Activated CD8-positive, alpha-beta memory T cell treated with anti-CD3 and anti-CD28 coated beads, Interleukin-2, amount 10 ng/mL, durations not matched to agents 7 days and 5 days (primary cell): Measurements from ENCODE around the gene P2RX1. TPM values are rescaled to one million over a fixed set of nuclear protein-coding genes. Genes with fewer than 3 reads are reported as not detected.

Experiments
- ATAC-seq: fragments of 150-1000 bp; cut with Tn5 transposase; one replicate; pipeline ENCODE4 v1.10.0; 2021; ENCODE audit warnings: moderate library complexity
- CTCF ChIA-PET: fragments of 350-600 bp; sonication (Branson Sonifier 250); formaldehyde crosslinking; loops from one replicate; lab custom pipeline; 2021; ENCODE audit warnings: antibody characterized with exemption; lab: Charles Lee
- DNase-seq: peaks from one replicate; pipeline ENCODE4 v3.0.0-alpha.2; 2020
- H3K27ac Mint-ChIP-seq: one replicate; pipeline ENCODE4 v1.8.0; 2021; ENCODE audit warnings: mild to moderate bottlenecking, mixed read lengths
- H3K27me3 Mint-ChIP-seq: one replicate; pipeline ENCODE4 v1.8.0; 2021; ENCODE audit warnings: mixed read lengths
- H3K36me3 Mint-ChIP-seq: one replicate; pipeline ENCODE4 v1.8.0; 2021; ENCODE audit warnings: mild to moderate bottlenecking, mixed read lengths
- H3K4me1 Mint-ChIP-seq: one replicate; pipeline ENCODE4 v1.8.0; 2021; ENCODE audit warnings: mixed read lengths
- H3K4me3 Mint-ChIP-seq: one replicate; pipeline ENCODE4 v1.8.0; 2021; ENCODE audit warnings: mild to moderate bottlenecking, moderate library complexity, mixed read lengths
- H3K9me3 Mint-ChIP-seq: one replicate; pipeline ENCODE4 v1.8.0; 2022; ENCODE audit warnings: low read depth, mixed read lengths
- total RNA-seq, 2 experiments: library from RNA; stranded (reverse); gene quantifications; one replicate each; pipeline ENCODE4 v1.2.3, GENCODE V29; 2021

Gene P2RX1
- total RNA-seq, 2 experiments from 2014 or later, result 0.58 to 0.61 TPM

GRCh38 chr17:3882276-3882675, 34.0 kb downstream of the P2RX1 start:
- CTCF ChIA-PET, result interaction anchor here (1.4 kb wide), 1 partner anchor 145 kb away, joined by 3 read pairs; no protein-coding TSS in a partner anchor

GRCh38 chr17:3880983-3881382, 35.3 kb downstream of the P2RX1 start:
- H3K4me3 Mint-ChIP-seq, result no peak overlapping the region
- ATAC-seq, result no peak
- no peaks in the 10 kb centered on the region for H3K4me1 Mint-ChIP-seq
- no peaks in the 10 kb centered on the region for H3K36me3 Mint-ChIP-seq
- CTCF ChIA-PET, result interaction anchor here (1.4 to 2.4 kb wide), 4 partner anchors 17 to 143 kb away, joined by 3 to 13 read pairs (median 9); partner anchors contain the start of gene NCBP3
- no peak for DNase-seq
- no peaks in the 10 kb centered on the region for H3K27me3 Mint-ChIP-seq
- H3K27ac Mint-ChIP-seq, result no peak overlapping the region
- H3K9me3 Mint-ChIP-seq, result no peaks in the 10 kb centered on the region

More at GRCh38 chr17:3882276-3882675, 34.0 kb downstream of the P2RX1 start:
- no peak overlapping the region for H3K27ac Mint-ChIP-seq
- ATAC-seq (no peak), DNase-seq (no peak)
- no peaks in the 10 kb centered on the region for H3K27me3 Mint-ChIP-seq
- peaks cover 13% of the 10 kb centered on the region for H3K4me1 Mint-ChIP-seq
- no peak overlapping the region for H3K4me3 Mint-ChIP-seq
- H3K36me3 Mint-ChIP-seq, result no peaks in the 10 kb centered on the region
- H3K9me3 Mint-ChIP-seq, result no peaks in the 10 kb centered on the region

- Mint-ChIP-seq H3K27ac (no peak overlapping the region), H3K4me3 (no peak overlapping the region), H3K4me1 (no peaks in the 10 kb centered on the region), H3K36me3 (no peaks in the 10 kb centered on the region), H3K9me3 (no peaks in the 10 kb centered on the region), H3K27me3 (no peaks in the 10 kb centered on the region)
- ATAC-seq, result no peak
- CTCF ChIA-PET, result interaction anchor here (1.1 to 2.4 kb wide), 4 partner anchors 8 to 34 kb away, joined by 3 to 13 read pairs (median 9); partner anchors contain the start of gene NCBP3
- DNase-seq, result no peak
These were observed 36.5 kb downstream of the P2RX1 start for GRCh38 chr17:3879591-3880417.

GRCh38 chr17:3879186-3879585, 37.1 kb downstream of the P2RX1 start:
- CTCF ChIA-PET, result interaction anchor here (1.1 to 2.4 kb wide), 3 partner anchors 15 to 35 kb away, joined by 3 to 13 read pairs (median 8); partner anchors contain the start of gene NCBP3
- Mint-ChIP-seq H3K4me1 (no peaks in the 10 kb centered on the region), H3K9me3 (no peaks in the 10 kb centered on the region), H3K27ac (no peak overlapping the region), H3K4me3 (no peak overlapping the region), H3K27me3 (no peaks in the 10 kb centered on the region), H3K36me3 (no peaks in the 10 kb centered on the region)
- ATAC-seq, result no peak
- no peak for DNase-seq

- Mint-ChIP-seq H3K4me3 (no peak overlapping the region), H3K27me3 (no peaks in the 10 kb centered on the region), H3K27ac (no peak overlapping the region), H3K9me3 (no peaks in the 10 kb centered on the region), H3K4me1 (no peaks in the 10 kb centered on the region), H3K36me3 (no peaks in the 10 kb centered on the region)
- DNase-seq (no peak), ATAC-seq (no peak)
- CTCF ChIA-PET, result interaction anchor here (0.6 to 1.5 kb wide), 2 partner anchors 14 to 131 kb away, joined by 3 to 5 read pairs; no protein-coding TSS in a partner anchor
These were observed 39.0 kb downstream of the P2RX1 start for GRCh38 chr17:3877220-3877619.

GRCh38 chr17:3875317-3875716, 40.9 kb downstream of the P2RX1 start:
- no peak for DNase-seq
- H3K27me3 Mint-ChIP-seq, result no peaks in the 10 kb centered on the region
- no peak for ATAC-seq
- H3K9me3 Mint-ChIP-seq, result no peaks in the 10 kb centered on the region
- H3K27ac Mint-ChIP-seq, result no peak overlapping the region
- no peak overlapping the region for H3K4me3 Mint-ChIP-seq
- CTCF ChIA-PET, result no interaction called here
- no peaks in the 10 kb centered on the region for H3K36me3 Mint-ChIP-seq
- H3K4me1 Mint-ChIP-seq, result peaks cover 6% of the 10 kb centered on the region

- Mint-ChIP-seq H3K9me3 (no peaks in the 10 kb centered on the region), H3K4me3 (no peak overlapping the region), H3K27me3 (no peaks in the 10 kb centered on the region), H3K27ac (no peak overlapping the region), H3K4me1 (peaks cover 6% of the 10 kb centered on the region), H3K36me3 (no peaks in the 10 kb centered on the region)
- DNase-seq (no peak), ATAC-seq (no peak)
- CTCF ChIA-PET, result interaction anchor here (1.4 kb wide), 1 partner anchor 11 kb away, joined by 3 read pairs; no protein-coding TSS in a partner anchor
These were observed 42.4 kb downstream of the P2RX1 start for GRCh38 chr17:3873862-3874261.

GRCh38 chr17:3870871-3871306, 45.4 kb downstream of the P2RX1 start:
- Mint-ChIP-seq H3K4me3 (no peak overlapping the region), H3K36me3 (no peaks in the 10 kb centered on the region), H3K9me3 (no peaks in the 10 kb centered on the region), H3K27ac (peak overlapping the region; percentile 74), H3K27me3 (no peaks in the 10 kb centered on the region), H3K4me1 (peaks cover 6% of the 10 kb centered on the region)
- CTCF ChIA-PET, result no interaction called here
- DNase-seq, result no peak
- ATAC-seq, result peak; percentile 72

- no peaks in the 10 kb centered on the region for H3K27me3 Mint-ChIP-seq
- H3K36me3 Mint-ChIP-seq, result no peaks in the 10 kb centered on the region
- no peak overlapping the region for H3K27ac Mint-ChIP-seq
- H3K4me3 Mint-ChIP-seq, result no peak overlapping the region
- ATAC-seq (no peak), DNase-seq (no peak)
- H3K4me1 Mint-ChIP-seq, result peaks cover 6% of the 10 kb centered on the region
- no peaks in the 10 kb centered on the region for H3K9me3 Mint-ChIP-seq
- CTCF ChIA-PET, result interaction anchor here (2.0 kb wide), 1 partner anchor 47 kb away, joined by 4 read pairs; no protein-coding TSS in a partner anchor
These were observed 48.7 kb downstream of the P2RX1 start for GRCh38 chr17:3867606-3868005.

- Mint-ChIP-seq H3K4me3 (no peak overlapping the region), H3K9me3 (no peaks in the 10 kb centered on the region), H3K27me3 (no peaks in the 10 kb centered on the region), H3K36me3 (no peaks in the 10 kb centered on the region), H3K27ac (no peak overlapping the region), H3K4me1 (peaks cover 6% of the 10 kb centered on the region)
- no peak for DNase-seq
- CTCF ChIA-PET, result interaction anchor here (2.0 kb wide), 1 partner anchor 47 kb away, joined by 4 read pairs; no protein-coding TSS in a partner anchor
- no peak for ATAC-seq
These were observed 49.2 kb downstream of the P2RX1 start for GRCh38 chr17:3867106-3867505.

- ATAC-seq (no peak), DNase-seq (no peak)
- Mint-ChIP-seq H3K9me3 (no peaks in the 10 kb centered on the region), H3K4me3 (no peak overlapping the region), H3K27me3 (no peaks in the 10 kb centered on the region), H3K27ac (no peak overlapping the region), H3K4me1 (peaks cover 6% of the 10 kb centered on the region), H3K36me3 (no peaks in the 10 kb centered on the region)
- CTCF ChIA-PET, result interaction anchor here (2.0 kb wide), 1 partner anchor 48 kb away, joined by 4 read pairs; no protein-coding TSS in a partner anchor
These were observed 50.0 kb downstream of the P2RX1 start for GRCh38 chr17:3866276-3866675.

- Mint-ChIP-seq H3K4me3 (no peak overlapping the region), H3K4me1 (no peaks in the 10 kb centered on the region), H3K9me3 (no peaks in the 10 kb centered on the region), H3K27me3 (no peaks in the 10 kb centered on the region), H3K36me3 (no peaks in the 10 kb centered on the region), H3K27ac (no peak overlapping the region)
- ATAC-seq, result no peak
- CTCF ChIA-PET, result interaction anchor here (1.0 to 2.7 kb wide), 8 partner anchors 9 to 209 kb away, joined by 3 to 18 read pairs (median 6); partner anchors contain the start of genes CAMKK1 and NCBP3
- no peak for DNase-seq
These were observed 51.1 kb downstream of the P2RX1 start for GRCh38 chr17:3865176-3865575.

GRCh38 chr17:3864534-3864933, 51.7 kb downstream of the P2RX1 start:
- H3K4me3 Mint-ChIP-seq, result no peak overlapping the region
- no peaks in the 10 kb centered on the region for H3K27me3 Mint-ChIP-seq
- no peaks in the 10 kb centered on the region for H3K36me3 Mint-ChIP-seq
- no peaks in the 10 kb centered on the region for H3K9me3 Mint-ChIP-seq
- ATAC-seq (no peak), DNase-seq (no peak)
- H3K27ac Mint-ChIP-seq, result no peak overlapping the region
- CTCF ChIA-PET, result interaction anchor here (1.0 to 2.7 kb wide), 12 partner anchors 12 to 210 kb away, joined by 3 to 18 read pairs (median 6); partner anchors contain the start of genes CAMKK1 and NCBP3
- H3K4me1 Mint-ChIP-seq, result no peaks in the 10 kb centered on the region
